GM10266 (cell line): Measurements from ENCODE around the gene PRDX2.

Experiments used
- DNase-seq: peaks from one replicate; pipeline ENCODE4 v3.0.0; 2012; ENCODE audit errors: extremely low spot score
- TF ChIP-seq, protein P1 (sequence below): IDR thresholded peaks from 2 replicates; pipeline ENCODE4 v1.5.1; 2012; ENCODE audit warnings: mild to moderate bottlenecking, low read depth; ENCODE audit not compliant: control insufficient read depth, insufficient read depth; ENCODE audit errors: missing control alignments

The PRDX2 gene

DNA sequence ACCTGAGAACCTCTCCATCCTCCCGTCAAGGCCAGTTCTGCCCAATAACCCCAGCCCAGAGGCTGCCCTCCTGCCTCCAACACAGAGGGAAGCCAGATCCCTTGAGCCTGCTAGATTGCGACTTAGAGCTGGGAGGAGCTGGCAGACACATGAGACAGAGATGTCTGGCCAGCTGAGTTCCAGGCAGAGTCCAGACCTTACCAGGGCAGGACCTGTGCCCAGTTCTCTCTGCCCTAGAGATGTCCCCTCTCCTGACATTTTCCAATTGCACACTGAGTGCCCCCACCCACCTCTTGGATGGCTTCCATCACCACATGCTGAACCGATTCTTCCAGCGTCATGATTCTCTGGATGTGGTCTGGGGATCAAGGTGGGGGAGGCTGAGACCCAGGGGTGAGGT lies 29.3 kb downstream of the PRDX2 start:
- no peak for DNase-seq
- TF ChIP-seq, protein P1, sequence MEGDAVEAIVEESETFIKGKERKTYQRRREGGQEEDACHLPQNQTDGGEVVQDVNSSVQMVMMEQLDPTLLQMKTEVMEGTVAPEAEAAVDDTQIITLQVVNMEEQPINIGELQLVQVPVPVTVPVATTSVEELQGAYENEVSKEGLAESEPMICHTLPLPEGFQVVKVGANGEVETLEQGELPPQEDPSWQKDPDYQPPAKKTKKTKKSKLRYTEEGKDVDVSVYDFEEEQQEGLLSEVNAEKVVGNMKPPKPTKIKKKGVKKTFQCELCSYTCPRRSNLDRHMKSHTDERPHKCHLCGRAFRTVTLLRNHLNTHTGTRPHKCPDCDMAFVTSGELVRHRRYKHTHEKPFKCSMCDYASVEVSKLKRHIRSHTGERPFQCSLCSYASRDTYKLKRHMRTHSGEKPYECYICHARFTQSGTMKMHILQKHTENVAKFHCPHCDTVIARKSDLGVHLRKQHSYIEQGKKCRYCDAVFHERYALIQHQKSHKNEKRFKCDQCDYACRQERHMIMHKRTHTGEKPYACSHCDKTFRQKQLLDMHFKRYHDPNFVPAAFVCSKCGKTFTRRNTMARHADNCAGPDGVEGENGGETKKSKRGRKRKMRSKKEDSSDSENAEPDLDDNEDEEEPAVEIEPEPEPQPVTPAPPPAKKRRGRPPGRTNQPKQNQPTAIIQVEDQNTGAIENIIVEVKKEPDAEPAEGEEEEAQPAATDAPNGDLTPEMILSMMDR = no peak

DNA sequence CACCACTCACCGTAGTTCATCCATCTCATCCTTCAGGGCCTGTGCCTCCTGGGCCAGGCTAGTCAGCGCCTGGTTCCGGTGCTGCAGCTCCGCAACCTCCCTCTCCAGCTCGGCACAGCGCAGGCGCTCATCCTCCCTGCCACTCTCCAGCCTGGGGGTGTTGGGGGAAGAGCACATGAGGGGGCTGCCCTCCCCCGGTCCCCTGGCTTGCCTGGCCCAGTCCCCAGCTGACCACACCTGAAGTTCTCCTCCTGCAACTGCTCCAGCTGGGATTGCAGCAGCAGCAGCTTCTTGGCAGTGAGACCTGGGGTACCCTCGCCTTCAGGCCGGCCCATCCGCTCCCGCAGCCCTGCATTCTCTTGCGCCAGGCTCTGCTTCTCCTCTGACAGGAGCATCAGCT lies 30.7 kb downstream of the PRDX2 start:
- DNase-seq = no peak
- TF ChIP-seq, protein P1 = no peak

DNA sequence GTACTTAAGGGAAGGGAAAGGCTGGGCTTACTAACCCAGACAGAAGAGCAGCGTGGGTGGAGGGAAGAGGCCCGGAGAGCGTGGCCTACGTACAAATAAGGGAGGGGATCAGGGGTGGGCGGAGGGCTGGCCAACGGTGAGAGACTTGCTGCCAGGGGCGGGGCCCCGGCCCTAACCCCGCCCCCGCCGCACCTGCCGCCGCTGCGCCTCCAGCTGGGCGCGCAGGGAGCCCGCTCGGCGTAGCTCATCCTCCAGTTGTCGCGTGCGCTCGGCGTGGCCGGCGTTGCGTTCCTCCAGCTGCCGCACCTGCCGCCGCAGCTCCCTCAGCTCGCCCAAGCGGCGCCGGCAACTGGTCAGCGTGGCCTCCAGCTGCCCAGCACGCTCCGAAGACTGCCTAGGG lies 31.9 kb downstream of the PRDX2 start:
- TF ChIP-seq, protein P1 = no peak

DNA sequence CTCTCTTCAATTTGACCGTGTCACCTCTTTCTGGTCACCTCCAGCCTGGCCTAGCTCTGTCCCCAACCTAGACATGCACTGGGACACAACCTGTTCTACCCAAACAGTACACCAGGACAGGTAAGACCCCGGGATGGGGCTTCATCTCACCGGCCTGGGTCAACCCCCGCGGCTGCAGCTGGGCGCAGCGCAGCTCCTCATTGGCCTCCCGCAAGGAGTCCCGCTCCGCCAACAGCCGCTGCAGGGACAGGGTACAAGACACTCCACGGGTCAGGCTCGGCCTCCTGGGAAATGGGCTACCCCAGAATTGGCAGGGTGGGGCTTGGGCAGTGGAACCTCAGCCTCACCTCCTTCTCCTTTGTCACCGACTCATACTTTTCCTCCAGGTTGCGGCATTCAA lies 33.9 kb downstream of the PRDX2 start:
- no peak for DNase-seq
- TF ChIP-seq, protein P1 = no peak

More for the DNA sequence above, 31.9 kb downstream of the PRDX2 start:
- DNase-seq = no peak

DNA sequence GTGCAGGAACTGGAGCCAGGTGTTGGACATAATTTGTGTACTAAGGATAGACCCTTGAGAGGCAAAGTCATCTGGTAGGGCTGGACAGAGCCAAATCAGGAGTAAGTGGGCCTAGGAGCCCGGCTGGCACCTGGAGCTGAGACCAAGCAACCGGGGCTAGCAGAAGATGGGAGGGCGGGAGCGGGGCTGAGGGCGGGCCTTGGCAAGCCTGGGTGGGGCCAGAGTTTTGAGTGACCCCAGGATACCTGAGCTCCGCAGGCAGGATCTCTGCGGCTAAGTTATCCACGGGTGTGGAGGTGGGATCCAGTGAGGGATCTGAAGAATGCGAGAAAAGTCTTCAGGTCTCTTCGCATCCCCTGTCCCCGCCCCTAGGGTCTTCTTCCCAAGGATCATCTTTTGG lies 34.5 kb downstream of the PRDX2 start:
- TF ChIP-seq, protein P1 = no peak
- DNase-seq = no peak

DNA sequence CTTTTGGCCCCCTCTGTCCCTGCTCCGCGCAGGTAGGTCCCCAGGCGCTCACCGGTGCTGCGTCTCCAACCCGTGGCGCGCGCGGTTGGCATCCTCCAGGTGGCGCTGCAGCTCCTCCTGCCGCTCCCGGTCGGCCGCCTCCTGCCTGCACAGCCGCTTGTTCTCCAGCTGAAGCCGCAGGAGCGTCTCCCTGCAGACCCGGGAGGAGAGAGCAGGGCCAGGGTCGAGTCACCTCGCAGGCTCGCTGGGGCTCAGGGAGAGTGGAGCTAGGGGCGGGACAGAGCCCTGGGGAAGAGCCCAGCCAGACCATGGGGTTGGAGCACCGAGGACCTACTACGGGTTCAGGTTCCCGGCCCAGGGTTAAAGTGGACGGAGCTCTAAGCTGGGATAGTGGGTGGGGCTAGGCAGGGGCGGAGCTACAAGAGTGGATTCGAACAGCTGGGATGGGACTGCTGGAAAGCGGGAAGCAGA lies 35.5 kb downstream of the PRDX2 start:
- DNase-seq = no peak
- TF ChIP-seq, protein P1 = no peak

DNA sequence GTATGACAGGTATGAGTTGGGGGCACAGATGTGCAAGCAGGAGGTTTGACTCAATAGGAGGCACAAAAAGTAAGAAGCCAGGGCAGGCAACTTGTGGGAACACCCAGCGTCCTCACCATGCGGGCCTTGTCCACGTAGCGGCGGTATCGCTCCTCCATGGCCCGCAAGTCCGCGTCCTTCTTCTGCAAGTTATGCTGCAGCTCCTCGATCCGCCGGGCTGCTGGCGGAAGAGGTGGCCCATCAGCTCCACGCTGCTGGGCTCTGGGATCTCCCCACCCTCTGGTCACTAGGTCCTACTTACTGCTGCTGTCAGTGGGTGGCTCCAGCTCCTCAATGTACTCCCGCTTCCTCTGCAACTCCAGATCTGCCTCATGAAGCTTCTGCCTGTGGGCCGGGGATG lies 36.9 kb downstream of the PRDX2 start:
- TF ChIP-seq, protein P1 = no peak
- no peak for DNase-seq
